ENCODE data around the gene NAT9. TPM values are rescaled to one million over a fixed set of nuclear protein-coding genes. Genes with fewer than 3 reads are reported as not detected.

Gene NAT9
- total RNA-seq, 1 experiment from 2014 or later: 63.5 TPM

- no peak overlapping the region for H3K23ac ChIP-seq (ENCODE audit: insufficient read length, low read depth, low read length)
- Mint-ChIP-seq H3K27ac (peak overlapping the region; percentile 89 to 97 (median 93); a peak in 6 of 7 replicates), H3K9me3 (no peaks in the 10 kb centered on the region), H3K27me3 (ENCODE audit: low read depth) (no peaks in the 10 kb centered on the region), H3K36me3 (ENCODE audit: insufficient read depth in 1 of 3, low read depth in 3 of 3) (peaks cover 18 to 43% (median 41%) of the 10 kb centered on the region in 3 experiments), H3K4me3 (peak overlapping the region; percentile 91 to 95), H3K4me1 (peaks cover 9 to 18% of the 10 kb centered on the region in 2 experiments)
- no CpG with 5 or more reads among the region's 12 CpGs for WGBS (ENCODE audit: extremely low coverage, insufficient read length, low lambda C conversion rate)
- H3K4ac ChIP-seq (ENCODE audit: low read depth, low read length): no peak overlapping the region
- no peak overlapping the region for H2AFZ ChIP-seq (ENCODE audit: low read length)
- no peak for DNase-seq
- peaks cover 10% of the 10 kb centered on the region for H3K23me2 ChIP-seq (ENCODE audit: insufficient read length, low read depth, low read length, poor library complexity, severe bottlenecking)
- no peak overlapping the region for H3K18ac ChIP-seq (ENCODE audit: insufficient read length, low read depth, low read length)
- H3K27me3 ChIP-seq (ENCODE audit: insufficient read depth, low read length): no peaks in the 10 kb centered on the region
- no peak overlapping the region for H2BK15ac ChIP-seq (ENCODE audit: low read depth, low read length)
- H3K79me2 ChIP-seq (ENCODE audit: insufficient read depth, low read length): no peaks in the 10 kb centered on the region
- no peak overlapping the region for H4K8ac ChIP-seq (replicated peaks; ENCODE audit: insufficient read length, low read depth, low read length)
- no peaks in the 10 kb centered on the region for H4K20me1 ChIP-seq (ENCODE audit: control insufficient read depth, insufficient read depth, insufficient read length)
- H3K27ac ChIP-seq (ENCODE audit: insufficient read length, low read depth, low read length): peak overlapping the region; percentile 10
- no peak overlapping the region for H2AK5ac ChIP-seq (ENCODE audit: insufficient read length, low read length)
- H4K5ac ChIP-seq (ENCODE audit: insufficient read length, low read depth, low read length): no peak overlapping the region
- H2BK20ac ChIP-seq (ENCODE audit: low read depth, low read length, poor library complexity, severe bottlenecking): no peak overlapping the region
- peak overlapping the region; percentile 88 for H3K4me2 ChIP-seq (ENCODE audit: insufficient read depth, insufficient read length, low read length)
- H3T11ph ChIP-seq (ENCODE audit: low read length): no peak overlapping the region
- peak overlapping the region; percentile 57 for H3K9ac ChIP-seq (ENCODE audit: extremely low read depth, insufficient read length, low read length)
- H3K9me3 ChIP-seq (ENCODE audit: control insufficient read depth, low read depth, low read length): no peaks in the 10 kb centered on the region
- no peak overlapping the region for H3K56ac ChIP-seq (ENCODE audit: insufficient read length, low read depth, low read length)
- no peak for TF ChIP-seq CTCF (conservative IDR thresholded peaks at IDR 0.05)
- H3K4me1 ChIP-seq (ENCODE audit: insufficient read depth, low read length): no peaks in the 10 kb centered on the region; the same call in 1 of the 2 replicates
- no peak overlapping the region for H2BK120ac ChIP-seq (ENCODE audit: low read depth, low read length, poor library complexity, severe bottlenecking)
- H2BK12ac ChIP-seq (ENCODE audit: insufficient read length, low read depth, low read length): no peak overlapping the region
- no peak overlapping the region for H3K14ac ChIP-seq (ENCODE audit: insufficient read depth, low read length)
- no peaks in the 10 kb centered on the region for H3K79me1 ChIP-seq (ENCODE audit: insufficient read depth, low read depth, low read length, poor library complexity, severe bottlenecking)
- no peak overlapping the region for H4K91ac ChIP-seq (ENCODE audit: insufficient read length, low read depth, low read length)
- H2BK5ac ChIP-seq (ENCODE audit: insufficient read length, low read length): no peak overlapping the region
These were observed 619 bp downstream of the NAT9 start for GRCh38 chr17:74775409-74776043.
